ENCODE results near the gene DHRS9.

DHRS9 gene

GRCh38 chr2:169091761-169092519 lies 22.6 kb downstream of the DHRS9 start:
- no peak overlapping the region for H3K9ac ChIP-seq (ENCODE audit: low read depth in 1 of 2, low read length in 2 of 2)
- H3K27ac ChIP-seq (ENCODE audit: low read depth in 2 of 2, low read length in 2 of 2), result peak overlapping the region; percentile 73 to 76
- H3K4me1 ChIP-seq (ENCODE audit: control insufficient read depth in 2 of 2, insufficient read depth in 2 of 2, low read length in 2 of 2), result peaks cover 5 to 31% of the 10 kb centered on the region in 2 donors
- no peak overlapping the region for H3K4me3 ChIP-seq (ENCODE audit: low read length in 2 of 2)
- H3K9me3 ChIP-seq (ENCODE audit: control insufficient read depth in 2 of 2, low read length in 2 of 2), result no peaks in the 10 kb centered on the region
- no peaks in the 10 kb centered on the region for H3K27me3 ChIP-seq (ENCODE audit: control insufficient read depth in 2 of 2, insufficient read depth in 2 of 2, low read length in 2 of 2)
- peaks cover 0 to 2% of the 10 kb centered on the region in 2 donors for H3K36me3 ChIP-seq (ENCODE audit: control insufficient read depth in 2 of 2, insufficient read depth in 2 of 2, low read length in 2 of 2)

- Histone ChIP-seq H3K9ac (ENCODE audit: low read depth in 1 of 2, low read length in 2 of 2) (no peak overlapping the region), H3K27ac (ENCODE audit: low read depth in 2 of 2, low read length in 2 of 2) (no peak overlapping the region), H3K36me3 (ENCODE audit: control insufficient read depth in 2 of 2, insufficient read depth in 2 of 2, low read length in 2 of 2) (peaks cover 0 to 2% of the 10 kb centered on the region in 2 donors), H3K27me3 (ENCODE audit: control insufficient read depth in 2 of 2, insufficient read depth in 2 of 2, low read length in 2 of 2) (no peaks in the 10 kb centered on the region), H3K4me1 (ENCODE audit: control insufficient read depth in 2 of 2, insufficient read depth in 2 of 2, low read length in 2 of 2) (peaks cover 5 to 31% of the 10 kb centered on the region in 2 donors), H3K4me3 (ENCODE audit: low read length in 2 of 2) (no peak overlapping the region), H3K9me3 (ENCODE audit: control insufficient read depth in 2 of 2, low read length in 2 of 2) (no peaks in the 10 kb centered on the region)
Measured at GRCh38 chr2:169093535-169093934, 24.2 kb downstream of the DHRS9 start.

GRCh38 chr2:169094676-169095075 lies 25.3 kb downstream of the DHRS9 start:
- no peak overlapping the region for H3K4me3 ChIP-seq (ENCODE audit: low read length in 2 of 2)
- no peaks in the 10 kb centered on the region for H3K9me3 ChIP-seq (ENCODE audit: control insufficient read depth in 2 of 2, low read length in 2 of 2)
- no peaks in the 10 kb centered on the region for H3K27me3 ChIP-seq (ENCODE audit: control insufficient read depth in 2 of 2, insufficient read depth in 2 of 2, low read length in 2 of 2)
- H3K27ac ChIP-seq (ENCODE audit: low read depth in 2 of 2, low read length in 2 of 2), result no peak overlapping the region
- H3K9ac ChIP-seq (ENCODE audit: low read depth in 1 of 2, low read length in 2 of 2), result no peak overlapping the region
- H3K4me1 ChIP-seq (ENCODE audit: control insufficient read depth in 2 of 2, insufficient read depth in 2 of 2, low read length in 2 of 2), result peaks cover 5 to 26% of the 10 kb centered on the region in 2 donors
- no peaks in the 10 kb centered on the region for H3K36me3 ChIP-seq (ENCODE audit: control insufficient read depth in 2 of 2, insufficient read depth in 2 of 2, low read length in 2 of 2)

- Histone ChIP-seq H3K27ac (ENCODE audit: low read depth in 2 of 2, low read length in 2 of 2) (no peak overlapping the region), H3K9ac (ENCODE audit: low read depth in 1 of 2, low read length in 2 of 2) (no peak overlapping the region), H3K9me3 (ENCODE audit: control insufficient read depth in 2 of 2, low read length in 2 of 2) (no peaks in the 10 kb centered on the region), H3K4me3 (ENCODE audit: low read length in 2 of 2) (no peak overlapping the region), H3K4me1 (ENCODE audit: control insufficient read depth in 2 of 2, insufficient read depth in 2 of 2, low read length in 2 of 2) (peaks cover 5 to 20% of the 10 kb centered on the region in 2 donors), H3K36me3 (ENCODE audit: control insufficient read depth in 2 of 2, insufficient read depth in 2 of 2, low read length in 2 of 2) (no peaks in the 10 kb centered on the region), H3K27me3 (ENCODE audit: control insufficient read depth in 2 of 2, insufficient read depth in 2 of 2, low read length in 2 of 2) (no peaks in the 10 kb centered on the region)
Measured at GRCh38 chr2:169095621-169096105, 26.3 kb downstream of the DHRS9 start.

GRCh38 chr2:169104848-169105247 lies 35.5 kb downstream of the DHRS9 start:
- Histone ChIP-seq H3K27me3 (ENCODE audit: control insufficient read depth in 2 of 2, insufficient read depth in 2 of 2, low read length in 2 of 2) (no peaks in the 10 kb centered on the region), H3K4me1 (ENCODE audit: control insufficient read depth in 2 of 2, insufficient read depth in 2 of 2, low read length in 2 of 2) (peaks cover 0 to 9% of the 10 kb centered on the region in 2 donors), H3K36me3 (ENCODE audit: control insufficient read depth in 2 of 2, insufficient read depth in 2 of 2, low read length in 2 of 2) (no peaks in the 10 kb centered on the region), H3K27ac (ENCODE audit: low read depth in 2 of 2, low read length in 2 of 2) (no peak overlapping the region), H3K9me3 (ENCODE audit: control insufficient read depth in 2 of 2, low read length in 2 of 2) (no peaks in the 10 kb centered on the region), H3K4me3 (ENCODE audit: low read length in 2 of 2) (no peak overlapping the region), H3K9ac (ENCODE audit: low read depth in 1 of 2, low read length in 2 of 2) (no peak overlapping the region)

- no peak overlapping the region for H3K4me3 ChIP-seq (ENCODE audit: low read length in 2 of 2)
- H3K27me3 ChIP-seq (ENCODE audit: control insufficient read depth in 2 of 2, insufficient read depth in 2 of 2, low read length in 2 of 2), result no peaks in the 10 kb centered on the region
- no peak overlapping the region for H3K9ac ChIP-seq (ENCODE audit: low read depth in 1 of 2, low read length in 2 of 2)
- H3K4me1 ChIP-seq (ENCODE audit: control insufficient read depth in 2 of 2, insufficient read depth in 2 of 2, low read length in 2 of 2), result peaks cover 0 to 9% of the 10 kb centered on the region in 2 donors
- no peaks in the 10 kb centered on the region for H3K36me3 ChIP-seq (ENCODE audit: control insufficient read depth in 2 of 2, insufficient read depth in 2 of 2, low read length in 2 of 2)
- H3K27ac ChIP-seq (ENCODE audit: low read depth in 2 of 2, low read length in 2 of 2), result no peak overlapping the region
- no peaks in the 10 kb centered on the region for H3K9me3 ChIP-seq (ENCODE audit: control insufficient read depth in 2 of 2, low read length in 2 of 2)
Measured at GRCh38 chr2:169105476-169105875, 36.1 kb downstream of the DHRS9 start.

GRCh38 chr2:169106134-169106533 lies 36.8 kb downstream of the DHRS9 start:
- no peaks in the 10 kb centered on the region for H3K27me3 ChIP-seq (ENCODE audit: control insufficient read depth in 2 of 2, insufficient read depth in 2 of 2, low read length in 2 of 2)

GRCh38 chr2:169106563-169107545 lies 37.5 kb downstream of the DHRS9 start:
- no peak overlapping the region for H3K27ac ChIP-seq (ENCODE audit: low read depth in 2 of 2, low read length in 2 of 2)
- H3K4me3 ChIP-seq (ENCODE audit: low read length in 2 of 2), result no peak overlapping the region
- peaks cover 0 to 9% of the 10 kb centered on the region in 2 donors for H3K4me1 ChIP-seq (ENCODE audit: control insufficient read depth in 2 of 2, insufficient read depth in 2 of 2, low read length in 2 of 2)
- H3K9ac ChIP-seq (ENCODE audit: low read depth in 1 of 2, low read length in 2 of 2), result no peak overlapping the region
- H3K36me3 ChIP-seq (ENCODE audit: control insufficient read depth in 2 of 2, insufficient read depth in 2 of 2, low read length in 2 of 2), result no peaks in the 10 kb centered on the region
- no peaks in the 10 kb centered on the region for H3K27me3 ChIP-seq (ENCODE audit: control insufficient read depth in 2 of 2, insufficient read depth in 2 of 2, low read length in 2 of 2)
- no peaks in the 10 kb centered on the region for H3K9me3 ChIP-seq (ENCODE audit: control insufficient read depth in 2 of 2, low read length in 2 of 2)

More at GRCh38 chr2:169106134-169106533, 36.8 kb downstream of the DHRS9 start:
- peaks cover 0 to 9% of the 10 kb centered on the region in 2 donors for H3K4me1 ChIP-seq (ENCODE audit: control insufficient read depth in 2 of 2, insufficient read depth in 2 of 2, low read length in 2 of 2)
- H3K9ac ChIP-seq (ENCODE audit: low read depth in 1 of 2, low read length in 2 of 2), result no peak overlapping the region
- no peak overlapping the region for H3K4me3 ChIP-seq (ENCODE audit: low read length in 2 of 2)
- no peaks in the 10 kb centered on the region for H3K36me3 ChIP-seq (ENCODE audit: control insufficient read depth in 2 of 2, insufficient read depth in 2 of 2, low read length in 2 of 2)
- no peak overlapping the region for H3K27ac ChIP-seq (ENCODE audit: low read depth in 2 of 2, low read length in 2 of 2)
- no peaks in the 10 kb centered on the region for H3K9me3 ChIP-seq (ENCODE audit: control insufficient read depth in 2 of 2, low read length in 2 of 2)

- Histone ChIP-seq H3K9me3 (ENCODE audit: control insufficient read depth in 2 of 2, low read length in 2 of 2) (no peaks in the 10 kb centered on the region), H3K4me3 (ENCODE audit: low read length in 2 of 2) (no peak overlapping the region), H3K9ac (ENCODE audit: low read depth in 1 of 2, low read length in 2 of 2) (no peak overlapping the region), H3K36me3 (ENCODE audit: control insufficient read depth in 2 of 2, insufficient read depth in 2 of 2, low read length in 2 of 2) (no peaks in the 10 kb centered on the region), H3K27me3 (ENCODE audit: control insufficient read depth in 2 of 2, insufficient read depth in 2 of 2, low read length in 2 of 2) (no peaks in the 10 kb centered on the region), H3K4me1 (ENCODE audit: control insufficient read depth in 2 of 2, insufficient read depth in 2 of 2, low read length in 2 of 2) (peaks cover 0 to 9% of the 10 kb centered on the region in 2 donors), H3K27ac (ENCODE audit: low read depth in 2 of 2, low read length in 2 of 2) (peak overlapping the region in 1 of 2 donors; percentile 33)
Measured at GRCh38 chr2:169107645-169108044, 38.3 kb downstream of the DHRS9 start.

Measured in mucosa of rectum (tissue), 2 donors.